HG03064 (cell line): ENCODE measurements around the gene RSPH1.

Experiments
- ATAC-seq: cut with Tn5 transposase; IDR thresholded peaks from one replicate; pipeline ENCODE4 v1.9.1; 2021; ENCODE audit warnings: low read depth; ENCODE audit not compliant: unreplicated experiment

RSPH1 gene

DNA sequence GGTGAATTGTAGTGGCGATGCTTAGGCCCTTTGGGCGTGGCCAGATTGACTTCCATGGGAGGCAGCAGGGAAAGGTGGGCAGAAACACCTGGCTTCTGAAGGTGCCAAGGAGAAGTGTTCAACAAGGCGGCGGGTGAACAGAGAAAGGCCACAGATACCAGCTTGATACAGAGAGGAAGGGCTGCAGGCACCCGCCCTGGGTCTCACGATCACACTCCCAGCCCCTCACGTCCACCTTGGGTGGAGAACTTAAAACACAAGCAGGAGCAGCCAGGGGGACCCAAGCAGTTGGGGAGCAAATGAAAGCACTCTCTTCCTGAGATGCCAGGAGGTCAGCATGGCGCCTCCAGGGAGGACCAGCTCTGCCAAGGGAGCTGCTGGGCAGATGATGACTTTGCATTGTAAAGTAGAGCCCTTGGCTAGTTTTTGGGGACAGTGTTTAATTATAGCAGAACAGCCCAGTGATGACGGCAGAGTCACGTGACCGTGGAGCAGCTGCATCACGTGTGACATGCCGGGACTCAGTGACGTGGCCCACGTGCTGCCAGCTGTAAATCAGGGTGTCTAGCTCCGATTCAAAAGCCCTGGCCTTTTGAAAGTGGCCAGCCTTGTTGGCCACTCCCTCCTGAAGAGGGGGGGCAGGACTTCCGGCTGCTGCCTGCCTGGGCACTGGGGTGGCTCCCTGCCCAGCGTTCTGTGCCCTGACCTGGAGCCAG, 36.6 kb upstream of the RSPH1 start:
- ATAC-seq = no peak

DNA sequence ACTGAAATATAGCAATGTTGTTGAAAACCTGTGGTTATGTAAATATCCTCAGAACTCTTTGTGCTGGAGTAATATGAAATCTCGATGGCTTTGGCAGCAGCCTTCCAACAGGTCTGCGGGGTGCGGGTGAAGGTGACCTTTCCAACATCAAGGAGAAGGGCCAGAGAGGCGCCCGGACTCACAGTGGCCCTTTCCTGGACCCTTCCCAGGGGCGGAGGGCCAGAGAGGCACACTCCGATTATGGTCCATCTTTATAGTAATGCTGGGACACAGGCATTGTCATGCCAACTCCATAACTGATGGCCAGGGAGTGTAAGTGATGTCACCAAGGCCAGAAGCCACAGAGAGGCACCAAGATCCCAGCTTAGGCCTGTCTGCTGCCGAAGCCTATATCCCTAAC, 35.7 kb upstream of the RSPH1 start:
- no peak for ATAC-seq

DNA sequence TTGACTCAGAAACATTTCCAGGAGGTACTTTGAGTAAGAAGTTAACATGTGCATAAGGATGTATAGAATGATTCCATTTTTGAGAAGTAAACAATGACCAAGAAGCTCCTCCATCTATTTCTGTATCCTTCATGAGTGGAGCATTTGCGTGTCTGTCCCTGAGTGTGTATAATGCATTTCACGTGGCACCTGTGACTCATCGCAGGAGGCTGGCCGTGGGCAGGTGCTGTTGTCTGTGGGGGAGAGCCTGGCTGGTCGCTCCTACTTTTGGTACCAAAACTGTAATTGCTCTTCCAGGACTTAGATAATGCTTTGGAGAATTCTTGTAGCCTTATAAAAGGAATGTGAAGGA, 34.1 kb upstream of the RSPH1 start:
- no peak for ATAC-seq

DNA sequence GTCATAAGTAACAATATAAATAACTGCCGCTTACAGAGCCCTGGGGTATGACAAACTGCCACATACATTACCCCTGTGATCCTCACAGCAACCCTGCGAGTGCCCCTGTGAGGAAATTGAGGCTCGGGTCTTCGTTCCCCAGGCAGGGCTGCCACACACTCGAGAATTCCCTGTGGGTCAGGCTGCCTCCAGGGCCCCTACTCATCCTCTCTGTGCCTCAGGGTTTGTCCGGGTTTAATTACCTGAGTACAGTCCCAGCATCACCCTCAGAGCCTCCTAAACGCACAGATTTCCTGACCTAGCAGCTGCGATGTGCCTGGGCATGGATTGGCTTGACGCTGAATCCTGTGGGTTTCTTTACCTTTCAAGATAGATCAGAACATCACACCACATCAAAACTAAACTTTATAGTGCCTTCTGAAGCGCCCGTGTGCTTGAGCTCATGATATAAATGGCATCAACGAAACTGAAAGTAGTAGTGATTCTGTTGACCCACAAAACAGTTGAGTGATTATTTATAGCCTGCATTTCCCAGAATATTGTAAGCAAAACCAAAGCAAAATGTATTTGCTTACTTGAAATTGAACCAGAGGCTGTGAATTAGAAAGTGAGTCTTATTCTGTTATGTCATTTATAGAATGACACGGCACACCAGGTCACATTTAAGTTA, 31.6 kb upstream of the RSPH1 start:
- ATAC-seq = no peak

DNA sequence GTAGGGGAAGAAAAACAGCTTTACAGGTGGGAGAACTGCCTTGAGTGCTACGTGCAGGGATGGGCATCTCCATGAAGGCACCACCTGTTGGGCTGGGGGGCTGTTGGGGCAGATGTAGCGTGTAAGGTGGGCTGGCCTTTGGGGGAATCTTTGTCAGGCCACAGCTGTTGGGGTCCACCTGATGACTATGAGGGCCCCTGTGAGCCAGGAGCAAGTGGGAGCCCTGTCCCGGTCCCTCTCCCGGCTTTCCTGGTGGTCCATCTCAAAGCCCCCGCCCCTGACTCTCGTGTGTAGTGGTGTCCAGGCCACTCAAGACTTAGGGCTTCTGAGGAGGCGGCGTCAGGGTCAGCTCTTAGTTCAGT, 31.1 kb upstream of the RSPH1 start:
- ATAC-seq = no peak

DNA sequence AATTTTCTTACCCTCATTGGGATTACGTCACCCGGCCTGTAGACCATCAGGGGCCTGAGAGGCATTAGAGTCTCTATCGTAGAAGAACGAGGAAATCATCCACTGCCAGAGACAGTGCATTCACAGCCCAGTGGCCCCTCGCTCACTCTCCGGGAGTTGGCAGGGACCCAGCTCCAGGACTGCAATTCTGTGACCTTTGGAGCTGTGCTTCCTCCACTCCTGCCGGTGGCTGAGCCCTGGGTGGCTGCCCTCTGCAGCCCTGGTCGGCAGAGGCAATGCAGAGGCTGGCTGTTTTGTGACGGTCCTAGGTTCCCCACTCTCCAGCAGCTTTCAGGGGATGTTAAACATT, 30.3 kb upstream of the RSPH1 start:
- no peak for ATAC-seq

DNA sequence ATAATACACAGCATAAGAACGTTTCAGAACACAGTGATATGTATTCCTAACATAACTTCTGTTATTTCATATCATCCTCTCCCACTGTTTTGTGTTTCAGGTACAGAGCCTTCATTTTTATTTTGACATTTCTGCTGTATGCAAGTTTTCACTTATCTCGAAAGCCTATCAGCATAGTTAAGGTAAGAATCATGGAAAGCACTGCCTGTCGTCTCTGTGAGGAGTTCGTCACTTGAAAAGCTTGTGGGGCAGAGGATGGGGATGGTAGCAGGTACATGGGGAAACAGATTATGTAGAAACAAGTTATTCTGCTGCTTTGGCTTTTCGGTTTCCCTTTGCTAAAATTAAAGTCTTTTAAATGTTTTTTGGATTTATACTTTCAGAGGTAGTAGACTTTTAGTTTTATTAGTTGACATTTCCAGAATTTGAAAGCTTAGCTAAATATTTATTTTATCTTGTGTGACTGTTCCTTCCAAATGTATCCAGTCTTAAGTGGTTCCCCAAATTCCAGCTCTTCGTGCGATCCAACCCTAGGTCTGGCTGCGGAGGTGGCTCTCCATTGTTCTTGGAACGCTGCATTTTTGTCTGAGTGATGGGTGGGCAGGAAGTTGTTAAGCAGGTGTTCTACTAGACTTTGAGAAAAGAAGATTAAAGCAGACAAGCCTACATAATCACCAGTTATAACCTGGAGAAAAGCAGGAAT, 29.8 kb upstream of the RSPH1 start:
- no peak for ATAC-seq

DNA sequence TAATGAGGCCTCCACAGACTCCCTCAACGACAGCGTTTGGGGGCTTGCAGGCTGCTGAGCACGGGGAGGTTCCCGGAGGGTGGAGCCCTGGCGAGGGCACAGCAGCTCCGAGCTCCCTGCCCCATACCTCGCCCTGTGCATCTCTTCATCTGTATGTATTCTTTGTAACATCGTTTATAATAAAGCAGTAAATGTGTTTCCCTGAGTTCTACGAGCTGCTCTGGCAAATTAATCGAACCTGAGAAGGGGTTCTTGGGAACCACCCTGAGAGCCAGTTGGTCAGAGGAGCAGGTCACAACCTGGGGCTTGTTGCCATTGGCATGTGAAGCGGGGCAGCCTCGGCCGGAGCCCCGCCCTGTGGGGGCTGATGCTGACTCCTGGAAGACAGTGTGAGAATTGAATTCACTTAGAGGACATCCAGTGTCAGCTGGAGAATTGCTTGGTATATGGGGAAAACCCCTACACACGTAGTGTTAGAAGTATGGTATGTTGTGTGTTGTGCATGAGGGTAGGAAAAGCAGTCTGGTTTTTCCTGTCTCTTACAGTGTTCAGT, 29.1 kb upstream of the RSPH1 start:
- ATAC-seq = peak; percentile 20

DNA sequence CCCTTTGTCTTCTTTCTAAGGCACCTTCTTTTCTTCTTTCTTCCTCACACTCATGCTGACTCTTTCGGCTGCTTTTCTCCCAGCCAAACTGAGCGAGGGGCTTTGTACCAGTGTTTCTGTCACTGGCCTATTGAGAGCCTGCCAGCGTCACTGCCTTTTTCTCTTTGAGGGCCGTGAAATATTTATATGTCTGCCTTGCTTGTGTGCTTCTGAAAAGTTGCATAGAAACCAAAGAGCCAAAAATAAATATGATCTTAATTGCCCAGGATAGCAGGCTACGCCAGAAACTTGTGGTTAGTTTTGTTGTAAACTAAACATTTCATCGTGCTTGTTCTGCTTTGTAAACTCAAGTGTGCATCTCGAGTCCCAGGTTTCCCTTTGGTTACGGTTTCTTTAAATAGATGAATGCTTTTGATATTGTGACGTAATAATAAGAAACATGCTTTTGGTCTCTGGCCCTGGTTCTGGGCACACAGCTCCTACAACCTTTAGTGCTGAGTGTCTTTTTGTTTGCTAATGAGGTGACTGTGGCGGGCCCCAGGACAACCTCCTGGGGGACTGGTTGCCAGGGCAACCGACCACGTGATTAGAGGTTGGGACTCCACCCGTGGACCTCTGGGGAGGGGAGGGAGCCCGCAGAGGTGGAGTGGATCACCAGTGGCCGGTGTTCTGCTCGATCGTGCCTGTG, 28.5 kb upstream of the RSPH1 start:
- ATAC-seq = peak; percentile 61

DNA sequence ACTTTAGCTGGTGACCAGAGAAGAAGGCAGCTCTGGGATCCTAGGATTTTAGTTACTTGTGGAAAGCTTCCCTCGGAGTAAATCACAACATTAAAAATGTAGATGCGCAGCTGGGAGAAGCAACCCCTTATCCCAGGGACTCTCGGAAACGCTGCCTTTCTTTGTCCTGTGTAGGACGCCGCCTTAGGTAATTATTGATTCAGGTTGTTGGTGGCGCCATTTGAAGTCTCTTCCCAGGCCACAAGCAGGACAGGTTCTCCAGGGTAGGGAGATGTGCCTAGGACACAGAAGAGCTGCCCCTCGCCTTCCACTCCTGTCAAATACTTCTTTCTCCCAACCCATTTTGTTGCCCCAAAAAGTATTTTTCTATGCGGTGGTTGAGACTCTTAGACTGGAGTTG, 27.9 kb upstream of the RSPH1 start:
- no peak for ATAC-seq

DNA sequence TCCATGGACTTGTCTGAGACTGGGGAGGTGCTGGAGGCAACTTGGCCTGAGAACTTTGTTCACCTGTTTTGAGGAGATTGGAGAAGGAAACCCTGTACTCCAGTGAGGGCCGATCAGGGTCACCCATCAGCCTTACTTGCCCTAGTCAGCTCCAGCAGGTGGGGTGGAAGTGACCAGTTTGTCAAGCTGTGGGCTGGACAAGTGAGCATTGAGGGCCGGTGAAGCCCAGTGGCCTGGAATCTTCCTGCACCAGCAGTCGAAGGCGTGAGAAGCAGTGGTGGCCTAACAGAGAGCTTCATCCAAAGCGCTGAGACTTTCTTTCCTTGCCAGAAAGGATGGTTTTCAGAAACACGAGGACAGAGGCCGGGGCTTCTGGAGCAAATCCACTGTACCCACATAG, 27.2 kb upstream of the RSPH1 start:
- no peak for ATAC-seq

DNA sequence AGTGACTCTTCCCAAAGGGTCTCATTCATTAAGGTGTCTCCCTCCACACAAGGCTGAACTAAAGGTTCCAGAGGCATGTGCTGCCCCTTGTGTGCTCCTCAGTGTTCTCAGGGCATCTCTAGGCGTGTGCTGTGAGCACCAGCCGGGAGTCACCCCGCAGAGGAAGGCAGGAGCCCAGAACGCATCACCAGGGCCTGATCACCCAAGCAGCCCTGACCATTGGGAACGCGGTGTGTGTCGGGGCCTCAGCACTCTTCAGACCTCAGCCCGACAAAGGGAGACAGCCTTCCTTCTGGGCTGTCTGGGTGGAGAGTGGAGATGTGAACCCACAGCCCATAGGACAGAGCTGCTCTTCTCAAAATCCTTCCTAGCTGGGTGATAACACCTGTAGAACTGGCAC, 26.7 kb upstream of the RSPH1 start:
- ATAC-seq = no peak

DNA sequence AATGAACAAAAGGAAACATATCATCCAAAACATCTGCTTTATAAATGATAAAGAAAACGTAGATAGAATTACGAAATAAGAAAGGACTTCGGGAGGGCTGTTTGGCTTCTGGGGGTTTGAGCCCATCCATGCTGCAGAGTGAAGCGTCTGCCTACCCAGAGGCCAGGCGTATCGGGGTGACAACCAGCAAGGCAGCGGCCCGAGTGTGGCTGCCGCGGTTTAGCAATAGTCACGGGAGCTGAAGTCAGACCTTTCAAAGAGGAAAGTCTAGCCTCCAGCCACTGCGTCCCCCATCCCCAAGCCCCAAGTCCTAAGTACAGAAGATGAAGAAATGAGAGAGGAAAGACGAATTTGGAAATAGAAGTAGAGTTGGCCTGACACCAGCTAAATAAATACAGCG, 26.2 kb upstream of the RSPH1 start:
- no peak for ATAC-seq

DNA sequence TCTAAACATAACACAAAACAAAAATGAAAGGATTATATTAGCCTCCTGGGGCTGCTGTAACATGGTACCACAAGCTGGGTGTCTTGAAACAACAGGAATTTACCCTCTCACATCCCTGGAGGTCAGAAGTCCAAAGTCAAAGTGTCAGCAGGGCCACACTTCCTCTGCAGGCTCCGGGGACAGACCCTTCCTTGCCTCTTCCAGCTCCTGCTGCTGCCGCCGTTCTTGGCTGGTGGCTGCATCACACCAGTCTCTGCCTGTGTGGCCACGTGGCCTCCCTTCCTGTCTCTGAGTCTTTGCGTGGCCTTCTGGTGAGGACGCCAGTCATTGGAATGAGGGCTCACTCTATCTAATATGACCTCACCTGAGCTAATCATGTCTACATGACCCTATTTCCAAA, 25.8 kb upstream of the RSPH1 start:
- no peak for ATAC-seq

DNA sequence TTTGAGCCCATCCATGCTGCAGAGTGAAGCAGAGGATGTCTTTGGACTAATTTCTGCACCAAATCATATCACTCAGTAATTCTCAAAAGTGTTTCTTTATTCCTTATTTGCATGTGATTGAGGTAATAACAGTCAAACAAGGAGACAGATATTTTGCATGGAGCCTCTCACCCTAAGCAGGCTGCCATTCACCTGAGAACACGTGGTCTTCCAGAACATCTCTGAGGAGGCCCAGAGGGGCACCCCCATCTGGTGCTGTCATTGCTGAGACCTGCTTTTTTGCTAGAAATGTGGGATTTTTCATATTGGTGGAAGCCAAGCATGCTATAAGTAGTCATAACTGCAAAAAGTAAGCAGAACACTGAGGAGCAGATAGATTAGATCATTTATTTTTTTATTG, 25.4 kb upstream of the RSPH1 start:
- no peak for ATAC-seq

DNA sequence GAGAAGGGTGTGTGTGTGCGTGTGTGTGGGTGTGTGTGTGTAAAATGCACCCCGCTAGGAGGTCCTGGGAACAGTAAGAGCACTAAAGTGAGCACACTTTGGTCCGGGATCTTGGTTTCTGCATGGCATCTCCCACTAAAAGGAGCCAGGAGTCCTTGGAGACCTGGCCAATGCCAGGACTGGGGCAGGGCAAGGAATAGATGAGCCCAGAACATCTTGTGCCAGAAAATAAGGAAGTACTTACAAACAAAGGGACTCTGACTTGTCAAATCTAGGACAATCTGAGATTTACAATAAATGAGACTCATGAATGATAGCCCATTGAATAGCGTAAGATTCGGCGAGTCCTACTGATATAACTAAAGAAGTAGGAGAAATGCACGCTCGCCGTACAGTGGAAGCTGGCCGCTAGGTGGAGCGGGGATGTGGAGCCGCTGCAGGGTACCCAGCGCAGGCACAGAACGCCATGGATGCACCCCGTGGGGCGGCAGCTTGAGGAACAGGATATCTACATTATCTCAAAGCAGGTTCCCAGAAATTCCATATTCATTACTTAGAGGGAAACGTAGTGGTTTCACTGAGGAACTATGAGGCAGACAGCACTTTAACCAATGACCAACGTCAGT, 24.7 kb upstream of the RSPH1 start:
- ATAC-seq = no peak

DNA sequence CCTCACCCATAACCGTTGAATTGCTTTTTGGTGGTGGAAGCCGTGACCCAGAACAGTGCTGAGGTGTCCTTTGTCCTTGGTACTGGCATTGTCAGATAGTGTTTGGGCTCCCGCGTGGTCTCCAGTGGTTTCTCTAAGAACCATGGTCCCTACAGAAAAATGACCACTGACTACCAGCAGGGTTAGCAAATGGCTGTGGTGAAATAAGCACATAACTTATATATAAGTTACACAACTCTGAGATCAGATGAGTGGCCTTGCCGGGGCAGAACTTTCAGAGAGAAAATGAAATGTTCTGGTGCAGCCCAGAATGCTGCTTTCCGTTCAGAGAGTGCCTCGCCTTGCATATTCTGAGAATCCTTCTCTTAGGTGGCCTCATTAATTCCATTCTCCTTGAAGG, 22.6 kb upstream of the RSPH1 start:
- no peak for ATAC-seq

DNA sequence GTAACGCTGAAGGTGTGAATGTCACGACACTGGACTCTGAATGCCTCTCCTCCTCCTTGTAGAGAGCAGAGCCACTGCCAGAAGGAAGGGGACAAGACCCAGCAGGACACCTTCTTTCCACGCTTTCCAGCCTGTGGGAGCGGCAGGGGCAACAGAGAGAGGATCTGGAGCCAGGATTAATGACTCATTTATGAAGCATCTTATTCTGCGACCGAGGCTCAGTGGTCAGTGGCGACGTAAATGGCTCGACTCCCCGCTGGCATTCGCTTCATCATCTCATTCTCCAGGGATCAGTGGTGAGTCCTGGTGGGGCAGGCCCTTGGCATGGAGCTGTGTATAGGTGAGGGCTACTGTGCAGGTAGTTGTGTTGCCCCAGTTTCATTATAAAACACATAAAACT, 22.2 kb upstream of the RSPH1 start:
- no peak for ATAC-seq

DNA sequence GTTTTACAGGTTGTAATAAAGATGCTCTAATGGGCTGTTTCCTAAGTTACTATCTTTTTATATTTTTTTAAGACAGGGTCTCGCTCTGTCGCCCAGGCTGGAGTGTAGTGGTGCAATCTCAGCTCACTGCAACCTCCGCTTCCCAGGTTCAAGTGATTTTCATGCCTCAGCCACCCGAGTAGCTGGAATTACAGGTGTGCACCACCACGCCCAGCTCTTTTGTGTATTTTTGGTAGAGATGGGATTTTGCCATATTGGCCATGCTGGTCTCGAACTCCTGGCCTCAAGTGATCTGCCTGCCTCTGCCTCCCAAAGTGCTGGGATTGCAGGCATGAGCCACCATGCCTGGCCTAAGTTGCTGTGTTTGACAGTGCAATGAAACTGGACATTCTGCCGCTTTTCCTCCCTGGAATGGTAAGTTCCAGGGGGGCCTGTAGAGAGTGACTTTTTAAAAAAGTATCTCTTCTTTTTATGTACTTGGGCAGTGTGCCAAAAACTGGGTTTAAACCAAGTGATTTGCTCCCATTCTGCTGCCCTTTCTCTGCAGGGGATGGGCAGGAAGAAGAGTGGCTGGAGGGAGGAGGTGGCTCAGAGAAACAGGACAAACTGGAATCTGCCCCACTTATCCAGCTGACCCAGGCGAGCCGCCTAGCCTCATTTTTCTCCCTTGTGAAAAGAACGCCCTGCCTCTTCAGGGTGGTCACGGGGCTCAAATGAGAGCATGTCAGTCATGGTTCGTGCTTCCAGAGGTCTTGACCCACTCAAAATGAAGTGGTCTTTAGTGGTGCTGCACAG, 19.9 kb upstream of the RSPH1 start:
- no peak for ATAC-seq

DNA sequence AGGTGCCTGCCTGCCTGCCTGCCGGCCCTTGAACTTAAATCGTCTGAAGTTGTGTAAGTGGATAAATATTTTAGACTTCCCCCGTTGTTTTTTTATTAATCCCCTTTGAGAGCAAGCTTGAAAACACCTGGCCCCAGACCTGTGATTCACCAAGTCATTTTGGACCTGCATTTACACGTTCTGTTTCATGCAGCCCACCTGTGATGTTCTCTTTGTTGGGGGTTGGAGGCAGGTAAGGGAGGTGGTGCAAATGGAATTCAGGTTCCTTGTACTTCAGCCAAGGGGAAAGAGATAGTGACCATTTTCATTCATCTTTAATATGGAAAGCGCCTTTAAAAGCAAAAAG, 18.8 kb upstream of the RSPH1 start:
- no peak for ATAC-seq
